ENCODE measurements around the gene HMGXB3. TPM values are rescaled to one million over a fixed set of nuclear protein-coding genes. Genes with fewer than 3 reads are reported as not detected.

HMGXB3 gene
- total RNA-seq, 1 donor from 2014 or later, result 64.0 TPM

DNA sequence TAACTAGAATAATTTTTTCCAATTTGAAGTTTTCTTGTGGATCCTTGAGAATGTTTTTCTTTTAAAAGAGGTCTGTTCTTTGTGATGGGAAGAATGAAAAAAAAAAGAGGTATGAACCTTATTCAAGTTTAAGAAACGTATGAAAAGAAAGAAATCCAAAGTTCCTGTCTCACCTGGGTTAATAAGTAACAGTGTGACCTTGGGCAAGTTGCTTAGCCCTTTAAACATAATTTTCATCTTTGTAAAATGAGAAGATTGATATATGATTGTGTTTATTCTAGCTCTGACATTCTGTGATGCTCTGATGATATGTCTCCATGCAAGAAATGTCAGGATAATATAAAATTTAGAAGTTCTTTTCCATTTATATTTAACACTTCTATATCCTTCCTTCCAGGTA is 20.6 kb upstream of the HMGXB3 start:
- H3K4me3 ChIP-seq (ENCODE audit: low read depth, low read length), result no peak overlapping the region
- TF ChIP-seq, protein P1, sequence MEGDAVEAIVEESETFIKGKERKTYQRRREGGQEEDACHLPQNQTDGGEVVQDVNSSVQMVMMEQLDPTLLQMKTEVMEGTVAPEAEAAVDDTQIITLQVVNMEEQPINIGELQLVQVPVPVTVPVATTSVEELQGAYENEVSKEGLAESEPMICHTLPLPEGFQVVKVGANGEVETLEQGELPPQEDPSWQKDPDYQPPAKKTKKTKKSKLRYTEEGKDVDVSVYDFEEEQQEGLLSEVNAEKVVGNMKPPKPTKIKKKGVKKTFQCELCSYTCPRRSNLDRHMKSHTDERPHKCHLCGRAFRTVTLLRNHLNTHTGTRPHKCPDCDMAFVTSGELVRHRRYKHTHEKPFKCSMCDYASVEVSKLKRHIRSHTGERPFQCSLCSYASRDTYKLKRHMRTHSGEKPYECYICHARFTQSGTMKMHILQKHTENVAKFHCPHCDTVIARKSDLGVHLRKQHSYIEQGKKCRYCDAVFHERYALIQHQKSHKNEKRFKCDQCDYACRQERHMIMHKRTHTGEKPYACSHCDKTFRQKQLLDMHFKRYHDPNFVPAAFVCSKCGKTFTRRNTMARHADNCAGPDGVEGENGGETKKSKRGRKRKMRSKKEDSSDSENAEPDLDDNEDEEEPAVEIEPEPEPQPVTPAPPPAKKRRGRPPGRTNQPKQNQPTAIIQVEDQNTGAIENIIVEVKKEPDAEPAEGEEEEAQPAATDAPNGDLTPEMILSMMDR (IDR thresholded peaks at IDR 0.05; ENCODE audit: insufficient read depth, low read length, poor library complexity, severe bottlenecking), result no peak
- no peaks in the 10 kb centered on the region for H3K27me3 ChIP-seq (ENCODE audit: control insufficient read depth, insufficient read depth, low read length)
- DNase-seq (ENCODE audit: low read depth), result no peak
- H3K36me3 ChIP-seq (ENCODE audit: control insufficient read depth, insufficient read depth, low read length), result peaks cover 5% of the 10 kb centered on the region

DNA sequence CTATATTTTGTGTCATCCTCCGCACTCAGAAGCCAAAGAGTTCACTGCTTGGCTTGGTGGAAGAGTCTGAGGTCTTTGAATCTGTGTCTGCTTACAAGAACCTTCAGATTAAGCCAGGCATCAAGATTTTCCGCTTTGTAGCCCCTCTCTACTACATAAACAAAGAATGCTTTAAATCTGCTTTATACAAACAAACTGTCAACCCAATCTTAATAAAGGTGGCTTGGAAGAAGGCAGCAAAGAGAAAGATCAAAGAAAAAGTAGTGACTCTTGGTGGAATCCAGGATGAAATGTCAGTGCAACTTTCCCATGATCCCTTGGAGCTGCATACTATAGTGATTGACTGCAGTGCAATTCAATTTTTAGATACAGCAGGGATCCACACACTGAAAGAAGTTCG is 19.3 kb upstream of the HMGXB3 start:
- H3K36me3 ChIP-seq (ENCODE audit: control insufficient read depth, insufficient read depth, low read length), result peaks cover 5% of the 10 kb centered on the region
- DNase-seq (ENCODE audit: low read depth), result no peak
- TF ChIP-seq, protein P1 (IDR thresholded peaks at IDR 0.05; ENCODE audit: insufficient read depth, low read length, poor library complexity, severe bottlenecking), result no peak
- no peaks in the 10 kb centered on the region for H3K27me3 ChIP-seq (ENCODE audit: control insufficient read depth, insufficient read depth, low read length)
- no peak overlapping the region for H3K4me3 ChIP-seq (ENCODE audit: low read depth, low read length)

DNA sequence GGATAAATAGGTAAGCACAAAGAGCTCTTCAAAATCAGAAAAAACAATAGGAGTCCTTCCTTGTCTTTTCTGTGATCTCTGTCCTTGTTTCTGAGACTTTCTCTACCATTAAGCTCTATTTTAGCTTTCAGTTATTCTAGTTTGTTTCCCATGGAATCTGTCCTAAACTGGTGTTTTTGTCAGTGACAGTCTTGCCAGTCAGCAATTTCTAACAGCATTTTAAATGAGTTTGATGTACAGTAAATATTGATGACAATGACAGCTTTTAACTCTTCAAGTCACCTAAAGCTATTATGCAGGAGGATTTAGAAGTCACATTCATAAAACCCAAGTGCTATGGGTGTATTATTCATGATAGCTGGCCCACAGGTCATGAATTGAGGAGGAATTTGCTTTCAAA is 18.0 kb upstream of the HMGXB3 start:
- Histone ChIP-seq H3K4me3 (ENCODE audit: low read depth, low read length) (no peak overlapping the region), H3K27me3 (ENCODE audit: control insufficient read depth, insufficient read depth, low read length) (no peaks in the 10 kb centered on the region), H3K36me3 (ENCODE audit: control insufficient read depth, insufficient read depth, low read length) (peaks cover 5% of the 10 kb centered on the region)
- TF ChIP-seq, protein P1 (IDR thresholded peaks at IDR 0.05; ENCODE audit: insufficient read depth, low read length, poor library complexity, severe bottlenecking), result no peak
- DNase-seq (ENCODE audit: low read depth), result no peak

DNA sequence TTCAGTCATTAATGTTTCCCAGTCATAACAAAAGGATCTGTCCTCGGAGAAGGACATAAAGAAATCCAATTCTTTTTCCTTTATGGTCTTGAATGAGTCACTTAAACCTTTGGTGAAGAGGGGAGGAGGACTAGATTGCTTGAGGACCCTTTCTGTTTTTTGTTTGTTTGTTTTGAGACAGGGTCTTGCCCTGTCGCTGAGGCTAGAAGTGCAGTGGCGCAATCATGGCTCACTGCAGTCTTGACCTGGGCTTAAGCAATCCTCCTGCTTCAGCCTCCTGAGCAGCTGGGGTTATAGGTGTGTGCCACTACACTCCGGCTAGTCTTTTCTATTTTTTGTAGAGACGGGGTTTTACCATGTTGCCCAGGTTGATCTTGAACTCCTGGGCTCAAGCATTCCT is 12.4 kb upstream of the HMGXB3 start:
- H3K4me3 ChIP-seq (ENCODE audit: low read depth, low read length), result no peak overlapping the region
- no peaks in the 10 kb centered on the region for H3K27me3 ChIP-seq (ENCODE audit: control insufficient read depth, insufficient read depth, low read length)
- no peaks in the 10 kb centered on the region for H3K36me3 ChIP-seq (ENCODE audit: control insufficient read depth, insufficient read depth, low read length)
- TF ChIP-seq, protein P1 (IDR thresholded peaks at IDR 0.05; ENCODE audit: insufficient read depth, low read length, poor library complexity, severe bottlenecking), result no peak
- no peak for DNase-seq (ENCODE audit: low read depth)

DNA sequence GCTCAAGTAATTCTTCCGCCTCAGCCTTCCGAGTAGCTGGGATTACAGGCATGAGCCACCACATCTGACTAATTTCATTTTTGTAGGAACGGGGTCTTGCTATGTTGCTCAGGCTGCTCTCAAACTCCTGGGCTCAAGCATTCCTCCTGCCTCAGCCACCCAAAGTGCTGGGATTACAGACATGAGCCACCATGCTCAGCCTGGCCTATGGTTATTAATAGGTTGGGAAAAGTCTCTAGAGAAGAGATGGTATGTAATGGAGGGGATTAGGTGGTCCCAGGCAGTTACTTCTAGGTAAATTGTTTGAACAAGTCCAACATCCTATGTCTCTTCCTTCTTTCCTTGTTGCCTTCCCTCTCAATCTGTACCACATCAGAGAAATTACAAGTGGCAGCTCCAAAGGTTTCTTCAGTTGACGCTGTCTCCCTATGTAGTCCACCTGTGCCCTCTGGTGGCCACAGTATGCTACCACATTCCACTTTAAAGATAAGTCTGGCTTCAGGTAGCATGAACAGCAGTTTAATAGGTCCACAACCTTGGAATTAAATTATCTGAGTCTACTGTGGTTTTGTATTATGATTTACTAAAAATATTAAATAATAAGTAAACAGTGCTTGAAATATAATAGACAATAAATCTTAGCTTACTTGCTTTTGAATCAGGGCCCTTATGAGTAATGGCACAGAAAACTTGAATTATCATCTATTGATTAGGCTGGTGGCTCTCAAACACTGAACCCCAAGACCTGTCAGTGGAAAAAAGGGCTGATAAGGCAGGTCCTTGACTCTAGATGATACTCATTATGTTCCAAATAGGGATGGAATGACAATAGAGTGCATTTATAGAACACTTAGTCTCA is 9.8 kb upstream of the HMGXB3 start:
- Histone ChIP-seq H3K27me3 (ENCODE audit: control insufficient read depth, insufficient read depth, low read length) (no peaks in the 10 kb centered on the region), H3K36me3 (ENCODE audit: control insufficient read depth, insufficient read depth, low read length) (no peaks in the 10 kb centered on the region), H3K4me3 (ENCODE audit: low read depth, low read length) (no peak overlapping the region)
- DNase-seq (ENCODE audit: low read depth), result peak; percentile 25
- TF ChIP-seq, protein P1 (IDR thresholded peaks at IDR 0.05; ENCODE audit: insufficient read depth, low read length, poor library complexity, severe bottlenecking), result peak; percentile 87

DNA sequence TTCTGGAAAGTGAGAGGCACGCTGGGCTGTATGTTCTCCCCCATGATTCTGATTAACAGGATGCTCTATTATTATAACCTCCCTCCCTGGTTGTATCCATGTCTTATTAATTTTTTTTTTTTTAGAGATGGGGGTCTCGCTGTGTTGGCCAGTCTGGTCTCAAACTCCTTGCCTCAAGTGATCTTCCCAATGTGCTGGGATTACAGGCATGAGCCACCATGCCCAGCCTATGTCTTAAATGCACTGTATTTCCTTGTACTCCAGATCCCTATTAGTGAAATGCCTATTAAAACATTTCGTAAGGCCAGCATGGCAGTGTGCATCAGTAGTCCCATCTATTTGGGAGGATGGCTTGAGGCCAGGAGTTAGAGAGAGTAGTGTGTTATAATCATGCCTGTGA is 7.1 kb upstream of the HMGXB3 start:
- DNase-seq (ENCODE audit: low read depth), result no peak
- Histone ChIP-seq H3K27me3 (ENCODE audit: control insufficient read depth, insufficient read depth, low read length) (no peaks in the 10 kb centered on the region), H3K4me3 (ENCODE audit: low read depth, low read length) (no peak overlapping the region), H3K36me3 (ENCODE audit: control insufficient read depth, insufficient read depth, low read length) (no peaks in the 10 kb centered on the region)
- TF ChIP-seq, protein P1 (IDR thresholded peaks at IDR 0.05; ENCODE audit: insufficient read depth, low read length, poor library complexity, severe bottlenecking), result no peak
